Measurements from ENCODE around the gene CABP4. TPM values are rescaled to one million over a fixed set of nuclear protein-coding genes. Genes with fewer than 3 reads are reported as not detected.

Gene CABP4
- total RNA-seq, 1 experiment from 2014 or later = 0.55 TPM

- no peaks in the 10 kb centered on the region for H3F3A ChIP-seq (ENCODE audit: low read length, unreplicated experiment)
- CTCF ChIA-PET = no interaction called here
- H3K9ac ChIP-seq (ENCODE audit: low read length) = no peak overlapping the region
- DNase-seq = no peak
- TF ChIP-seq EZH2 (IDR thresholded peaks at IDR 0.05; ENCODE audit: low read length, unreplicated experiment) = no peak
- TF ChIP-seq EZH2phosphoT487 (IDR thresholded peaks at IDR 0.05; ENCODE audit: borderline replicate concordance, low read length) = no peak
- H3K79me2 ChIP-seq (ENCODE audit: low read length) = peaks cover 23% of the 10 kb centered on the region
- no TSS peak for BruUV-seq (replicated peaks)
- peaks cover 15% of the 10 kb centered on the region for H3K4me1 ChIP-seq (ENCODE audit: insufficient read depth, low read length)
- H2AFZ ChIP-seq (ENCODE audit: low read length) = no peak overlapping the region
- H4K20me1 ChIP-seq (ENCODE audit: low read length) = no peaks in the 10 kb centered on the region
- no peaks in the 10 kb centered on the region; the same call in 1 of the 2 replicates for H3K36me3 ChIP-seq (ENCODE audit: low read depth, low read length)
- intact Hi-C loops (cut with micrococcal nuclease) = no loop called here
- H3K4me2 ChIP-seq (ENCODE audit: low read length) = no peak overlapping the region
- POLR2A ChIA-PET (ENCODE audit: unreplicated experiment) = no interaction called here
- H3K9me2 ChIP-seq (replicated peaks; ENCODE audit: low read length) = no peaks in the 10 kb centered on the region
- no peak overlapping the region for H3K4me3 ChIP-seq (ENCODE audit: low read length)
- ATAC-seq = no peak
- H3K9me3 ChIP-seq (ENCODE audit: low read length) = no peaks in the 10 kb centered on the region
- H3K27ac ChIP-seq (ENCODE audit: low read length) = no peak overlapping the region
- H3K27me3 ChIP-seq (ENCODE audit: low read length) = no peaks in the 10 kb centered on the region
These were observed 31.5 kb downstream of the CABP4 start for GRCh38 chr11:67486481-67487195.

GRCh38 chr11:67489203-67489884, 34.2 kb downstream of the CABP4 start:
- peaks cover 9% of the 10 kb centered on the region for H3K79me2 ChIP-seq (ENCODE audit: low read length)
- DNase-seq = no peak
- no peak overlapping the region for H3K4me2 ChIP-seq (ENCODE audit: low read length)
- no TSS peak for BruUV-seq (replicated peaks)
- H3K4me3 ChIP-seq (ENCODE audit: low read length) = no peak overlapping the region
- 0 out of 2 replicates have a peak, but pooled peaks cover 2% of the 10 kb centered on the region for H3K4me1 ChIP-seq (ENCODE audit: insufficient read depth, low read length)
- POLR2A ChIA-PET (ENCODE audit: unreplicated experiment) = no interaction called here
- no peaks in the 10 kb centered on the region; the same call in 1 of the 2 replicates for H3K36me3 ChIP-seq (ENCODE audit: low read depth, low read length)
- no peak overlapping the region for H2AFZ ChIP-seq (ENCODE audit: low read length)
- H3K27me3 ChIP-seq (ENCODE audit: low read length) = no peaks in the 10 kb centered on the region
- no peak for ATAC-seq
- no peak for TF ChIP-seq EZH2phosphoT487 (IDR thresholded peaks at IDR 0.05; ENCODE audit: borderline replicate concordance, low read length)
- TF ChIP-seq CTCF (conservative IDR thresholded peaks at IDR 0.05; ENCODE audit: low read depth, low read length) = no peak
- no peak for TF ChIP-seq EZH2 (IDR thresholded peaks at IDR 0.05; ENCODE audit: low read length, unreplicated experiment)
- no peak overlapping the region for H3K9ac ChIP-seq (ENCODE audit: low read length)
- no peak overlapping the region for H3K27ac ChIP-seq (ENCODE audit: low read length)
- CTCF ChIA-PET = no interaction called here
- H3K9me3 ChIP-seq (ENCODE audit: low read length) = no peaks in the 10 kb centered on the region
- no peaks in the 10 kb centered on the region for H4K20me1 ChIP-seq (ENCODE audit: low read length)
- no peaks in the 10 kb centered on the region for H3F3A ChIP-seq (ENCODE audit: low read length, unreplicated experiment)
- intact Hi-C loops (cut with micrococcal nuclease) = no loop called here
- H3K9me2 ChIP-seq (replicated peaks; ENCODE audit: low read length) = no peaks in the 10 kb centered on the region

- Histone ChIP-seq H3K9ac (ENCODE audit: low read length) (no peak overlapping the region), H3K4me1 (ENCODE audit: insufficient read depth, low read length) (no peaks in the 10 kb centered on the region), H3K4me3 (ENCODE audit: low read length) (no peak overlapping the region), H3K79me2 (ENCODE audit: low read length) (peaks cover 2% of the 10 kb centered on the region), H3K4me2 (ENCODE audit: low read length) (no peak overlapping the region), H4K20me1 (ENCODE audit: low read length) (no peaks in the 10 kb centered on the region), H3K27me3 (ENCODE audit: low read length) (no peaks in the 10 kb centered on the region), H3F3A (ENCODE audit: low read length, unreplicated experiment) (no peaks in the 10 kb centered on the region), H3K9me2 (replicated peaks; ENCODE audit: low read length) (no peaks in the 10 kb centered on the region), H3K27ac (ENCODE audit: low read length) (no peak overlapping the region), H3K9me3 (ENCODE audit: low read length) (no peaks in the 10 kb centered on the region), H3K36me3 (ENCODE audit: low read depth, low read length) (no peaks in the 10 kb centered on the region; the same call in 1 of the 2 replicates), H2AFZ (ENCODE audit: low read length) (no peak overlapping the region)
- no peak; the same call in 1 of the 2 replicates for ATAC-seq
- ChIA-PET POLR2A (ENCODE audit: unreplicated experiment) (no interaction called here), CTCF (no interaction called here)
- intact Hi-C loops (cut with micrococcal nuclease) = no loop called here
- DNase-seq = no peak
- TF ChIP-seq EZH2 (IDR thresholded peaks at IDR 0.05; ENCODE audit: low read length, unreplicated experiment) = no peak
- TF ChIP-seq EZH2phosphoT487 (IDR thresholded peaks at IDR 0.05; ENCODE audit: borderline replicate concordance, low read length) = no peak
- TF ChIP-seq CTCF (conservative IDR thresholded peaks at IDR 0.05; ENCODE audit: low read depth, low read length) = no peak
- BruUV-seq (replicated peaks) = TSS peak; percentile 47
These were observed 35.0 kb downstream of the CABP4 start for GRCh38 chr11:67489885-67490726.

Data from PC-3 (cell line).